Measurements from ENCODE around the gene NEK8.
A peak's percentile ranks its signal among the peaks of the same experiment; 100 is the strongest.

Gene NEK8

GRCh38 chr17:28710861-28711722 is 17.5 kb upstream of the NEK8 start:
- Histone ChIP-seq H3K79me2 (ENCODE audit: control insufficient read depth, insufficient read depth, low read length, unreplicated experiment) (peaks cover 18% of the 10 kb centered on the region), H3K27ac (ENCODE audit: low read depth, low read length) (peak overlapping the region; percentile 92), H2AFZ (ENCODE audit: low read length, unreplicated experiment) (peak overlapping the region; percentile 37), H3K4me1 (ENCODE audit: control insufficient read depth, insufficient read depth, low read length, unreplicated experiment) (peaks cover 20% of the 10 kb centered on the region), H3K27me3 (ENCODE audit: insufficient read depth, low read length) (no peaks in the 10 kb centered on the region), H3K36me3 (ENCODE audit: insufficient read depth, low read length) (peaks cover 19% of the 10 kb centered on the region), H3K4me3 (ENCODE audit: low read depth, low read length) (peak overlapping the region; percentile 85)

DNA sequence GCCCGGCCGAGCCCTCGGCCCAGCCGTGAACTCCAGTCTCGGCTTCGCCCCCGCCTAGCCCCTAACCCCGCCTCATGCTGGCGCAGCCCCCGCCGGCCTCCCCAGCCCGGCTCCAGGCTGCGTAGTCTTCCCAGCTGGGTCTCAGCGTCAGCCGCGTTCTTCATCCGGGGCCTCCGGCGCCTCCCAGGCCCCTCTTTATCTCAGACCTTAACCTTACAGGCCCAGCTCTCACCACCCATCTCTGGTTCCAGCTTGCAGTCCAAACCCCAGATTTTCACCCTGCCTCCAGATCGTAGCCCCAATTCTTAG is 16.9 kb upstream of the NEK8 start, which contains the start of gene PROCA1:
TSS of gene PROCA1 (minus strand) at position 166 of the 309 bp plus-strand sequence. CDS start 228 bp downstream, outside the sequence.
- Histone ChIP-seq H3K79me2 (ENCODE audit: control insufficient read depth, insufficient read depth, low read length, unreplicated experiment) (peaks cover 24% of the 10 kb centered on the region), H3K27ac (ENCODE audit: low read depth, low read length) (peak within 1 kb of the TSS; percentile 92), H2AFZ (ENCODE audit: low read length, unreplicated experiment) (peak within 1 kb of the TSS; percentile 37), H3K4me3 (ENCODE audit: low read depth, low read length) (peak within 1 kb of the TSS; percentile 85), H3K27me3 (ENCODE audit: insufficient read depth, low read length) (no peaks in the 10 kb centered on the region), H3K4me1 (ENCODE audit: control insufficient read depth, insufficient read depth, low read length, unreplicated experiment) (peaks cover 24% of the 10 kb centered on the region), H3K36me3 (ENCODE audit: insufficient read depth, low read length) (peaks cover 19% of the 10 kb centered on the region)

DNA sequence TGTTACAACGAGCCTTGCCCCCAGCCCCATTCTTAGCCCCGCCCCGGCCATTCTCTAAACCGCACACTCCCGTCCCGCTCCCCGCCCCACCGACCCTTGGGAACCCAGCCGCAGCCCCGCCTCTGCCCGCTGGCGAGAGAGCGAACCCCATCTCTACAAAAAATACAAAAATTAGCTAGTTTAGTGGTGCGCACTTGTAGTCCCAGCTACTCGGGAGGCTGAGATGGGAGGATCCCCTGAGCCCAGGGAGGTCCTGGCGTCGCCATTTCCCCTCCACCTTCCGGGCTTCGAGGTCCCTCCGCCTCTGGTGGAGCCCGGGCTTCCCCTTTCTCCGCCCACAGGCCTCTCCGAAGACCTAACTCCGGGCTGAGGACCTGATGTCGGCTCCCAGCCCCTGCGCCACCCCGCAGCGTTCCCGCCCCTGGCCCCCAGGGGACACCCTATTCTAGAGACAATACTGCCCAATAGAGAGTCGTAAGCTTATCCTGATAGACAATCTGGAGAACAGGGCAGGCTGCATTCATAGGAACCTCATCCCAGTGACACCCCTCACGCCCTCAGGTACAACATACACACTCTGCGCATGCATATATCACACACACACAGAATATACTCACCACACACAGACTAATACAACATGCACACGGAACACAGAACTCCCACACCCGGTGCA is 16.4 kb upstream of the NEK8 start:
- Histone ChIP-seq H2AFZ (ENCODE audit: low read length, unreplicated experiment) (peak overlapping the region; percentile 37), H3K79me2 (ENCODE audit: control insufficient read depth, insufficient read depth, low read length, unreplicated experiment) (peaks cover 28% of the 10 kb centered on the region), H3K27me3 (ENCODE audit: insufficient read depth, low read length) (no peaks in the 10 kb centered on the region), H3K4me1 (ENCODE audit: control insufficient read depth, insufficient read depth, low read length, unreplicated experiment) (peaks cover 24% of the 10 kb centered on the region), H3K36me3 (ENCODE audit: insufficient read depth, low read length) (peaks cover 19% of the 10 kb centered on the region), H3K27ac (ENCODE audit: low read depth, low read length) (peak overlapping the region; percentile 92), H3K4me3 (ENCODE audit: low read depth, low read length) (peak overlapping the region; percentile 85)

- peaks cover 19% of the 10 kb centered on the region for H3K36me3 ChIP-seq (ENCODE audit: insufficient read depth, low read length)
- H3K79me2 ChIP-seq (ENCODE audit: control insufficient read depth, insufficient read depth, low read length, unreplicated experiment): peaks cover 32% of the 10 kb centered on the region
- no peak overlapping the region for H2AFZ ChIP-seq (ENCODE audit: low read length, unreplicated experiment)
- peaks cover 24% of the 10 kb centered on the region for H3K4me1 ChIP-seq (ENCODE audit: control insufficient read depth, insufficient read depth, low read length, unreplicated experiment)
- 0 out of 2 replicates have a peak overlapping the region, but pooled peaks have one; percentile 85 for H3K4me3 ChIP-seq (ENCODE audit: low read depth, low read length)
- H3K27me3 ChIP-seq (ENCODE audit: insufficient read depth, low read length): no peaks in the 10 kb centered on the region
- no peak overlapping the region for H3K27ac ChIP-seq (ENCODE audit: low read depth, low read length)
These were observed 15.7 kb upstream of the NEK8 start for GRCh38 chr17:28712705-28713415.

DNA sequence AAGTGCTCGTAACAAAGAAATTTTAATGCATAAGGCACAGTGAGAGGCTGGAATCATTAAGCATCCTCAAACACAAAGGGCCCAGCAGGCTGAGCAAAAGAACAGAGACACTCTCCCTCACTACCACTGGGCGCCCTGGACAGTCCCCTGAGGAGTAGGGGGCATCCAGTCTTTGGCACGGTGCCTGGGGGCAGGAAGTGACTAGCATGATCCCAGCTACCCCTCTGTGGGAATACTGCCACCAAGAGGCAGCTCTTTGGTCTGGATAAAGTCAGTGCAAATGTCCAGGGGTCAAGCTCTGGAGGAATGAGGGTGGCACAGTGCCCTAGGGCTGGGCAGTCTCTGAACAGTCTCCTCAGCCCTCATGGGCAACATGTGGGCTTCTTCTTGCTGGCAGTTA is 14.3 kb upstream of the NEK8 start:
- Histone ChIP-seq H3K27me3 (ENCODE audit: insufficient read depth, low read length) (no peaks in the 10 kb centered on the region), H3K4me1 (ENCODE audit: control insufficient read depth, insufficient read depth, low read length, unreplicated experiment) (peaks cover 31% of the 10 kb centered on the region), H2AFZ (ENCODE audit: low read length, unreplicated experiment) (no peak overlapping the region), H3K27ac (ENCODE audit: low read depth, low read length) (no peak overlapping the region), H3K79me2 (ENCODE audit: control insufficient read depth, insufficient read depth, low read length, unreplicated experiment) (peaks cover 32% of the 10 kb centered on the region), H3K36me3 (ENCODE audit: insufficient read depth, low read length) (peaks cover 19% of the 10 kb centered on the region), H3K4me3 (ENCODE audit: low read depth, low read length) (no peak overlapping the region)

GRCh38 chr17:28715217-28715616 is 13.4 kb upstream of the NEK8 start:
- H3K4me3 ChIP-seq (ENCODE audit: low read depth, low read length): peak overlapping the region; percentile 95
- no peak overlapping the region for H2AFZ ChIP-seq (ENCODE audit: low read length, unreplicated experiment)
- peaks cover 25% of the 10 kb centered on the region for H3K4me1 ChIP-seq (ENCODE audit: control insufficient read depth, insufficient read depth, low read length, unreplicated experiment)
- H3K79me2 ChIP-seq (ENCODE audit: control insufficient read depth, insufficient read depth, low read length, unreplicated experiment): peaks cover 31% of the 10 kb centered on the region
- no peaks in the 10 kb centered on the region for H3K27me3 ChIP-seq (ENCODE audit: insufficient read depth, low read length)
- peaks cover 19% of the 10 kb centered on the region for H3K36me3 ChIP-seq (ENCODE audit: insufficient read depth, low read length)
- no peak overlapping the region for H3K27ac ChIP-seq (ENCODE audit: low read depth, low read length)

- Histone ChIP-seq H3K79me2 (ENCODE audit: control insufficient read depth, insufficient read depth, low read length, unreplicated experiment) (peaks cover 48% of the 10 kb centered on the region), H3K36me3 (ENCODE audit: insufficient read depth, low read length) (peaks cover 31% of the 10 kb centered on the region), H2AFZ (ENCODE audit: low read length, unreplicated experiment) (peak overlapping the region; percentile 77), H3K27ac (ENCODE audit: low read depth, low read length) (peak overlapping the region; percentile 75), H3K4me3 (ENCODE audit: low read depth, low read length) (peak overlapping the region; percentile 95), H3K4me1 (ENCODE audit: control insufficient read depth, insufficient read depth, low read length, unreplicated experiment) (peaks cover 25% of the 10 kb centered on the region), H3K27me3 (ENCODE audit: insufficient read depth, low read length) (no peaks in the 10 kb centered on the region)
These were observed 11.6 kb upstream of the NEK8 start for GRCh38 chr17:28716740-28717577.

- H2AFZ ChIP-seq (ENCODE audit: low read length, unreplicated experiment): peak within 1 kb of the TSS; percentile 77
- no peaks in the 10 kb centered on the region for H3K27me3 ChIP-seq (ENCODE audit: insufficient read depth, low read length)
- peak within 1 kb of the TSS; percentile 95 for H3K4me3 ChIP-seq (ENCODE audit: low read depth, low read length)
- H3K79me2 ChIP-seq (ENCODE audit: control insufficient read depth, insufficient read depth, low read length, unreplicated experiment): peaks cover 55% of the 10 kb centered on the region
- peaks cover 19% of the 10 kb centered on the region for H3K4me1 ChIP-seq (ENCODE audit: control insufficient read depth, insufficient read depth, low read length, unreplicated experiment)
- peak within 1 kb of the TSS; percentile 75 for H3K27ac ChIP-seq (ENCODE audit: low read depth, low read length)
- peaks cover 37% of the 10 kb centered on the region for H3K36me3 ChIP-seq (ENCODE audit: insufficient read depth, low read length)
These were observed 10.8 kb upstream of the NEK8 start, which contains the start of gene RAB34 for GRCh38 chr17:28717578-28718332. RAB34 (minus strand) TSS chr17:28717868; CDS start chr17:28717266, 602 bp downstream.

DNA sequence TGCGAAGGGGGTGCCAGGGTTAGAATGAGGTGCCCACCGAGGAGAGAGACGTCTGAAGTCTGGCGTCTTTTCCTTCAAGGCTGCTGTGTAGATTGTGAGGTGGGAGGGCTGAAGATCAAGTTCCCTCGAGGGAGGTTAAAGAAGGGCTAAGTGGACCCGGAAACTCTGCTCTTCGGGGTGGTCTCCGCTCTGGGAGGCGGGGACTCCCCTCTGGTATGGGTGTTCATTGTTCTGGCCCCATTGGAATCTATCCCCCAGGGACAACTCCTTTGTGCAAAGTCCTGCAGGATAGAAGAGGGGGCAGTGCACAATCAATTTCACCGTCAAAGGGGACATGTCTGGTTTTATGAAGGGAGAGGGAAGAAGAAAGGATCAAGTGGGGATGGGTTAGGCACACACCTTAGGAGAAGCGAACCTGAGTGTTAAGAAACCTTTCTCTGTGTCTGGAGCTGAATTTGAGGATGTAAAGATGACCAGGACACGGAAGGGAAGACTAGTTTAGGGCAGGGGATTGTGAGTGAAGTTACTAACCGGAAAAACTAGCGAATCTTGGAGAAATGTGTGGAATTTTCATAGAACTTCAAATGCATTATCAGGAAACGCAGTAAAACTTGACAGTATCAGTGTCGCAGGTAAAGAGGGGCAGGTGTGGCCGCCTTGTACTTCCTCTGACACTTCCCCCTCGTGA is 10.1 kb upstream of the NEK8 start:
- Histone ChIP-seq H3K36me3 (ENCODE audit: insufficient read depth, low read length) (peaks cover 40% of the 10 kb centered on the region), H3K27me3 (ENCODE audit: insufficient read depth, low read length) (no peaks in the 10 kb centered on the region), H3K27ac (ENCODE audit: low read depth, low read length) (peak overlapping the region; percentile 75), H3K79me2 (ENCODE audit: control insufficient read depth, insufficient read depth, low read length, unreplicated experiment) (peaks cover 62% of the 10 kb centered on the region), H3K4me3 (ENCODE audit: low read depth, low read length) (peak overlapping the region; percentile 95), H3K4me1 (ENCODE audit: control insufficient read depth, insufficient read depth, low read length, unreplicated experiment) (peaks cover 25% of the 10 kb centered on the region), H2AFZ (ENCODE audit: low read length, unreplicated experiment) (no peak overlapping the region)

Data from ACC112 (cell line).